Activated CD4-positive, CD25-positive, alpha-beta regulatory T cell treated with anti-CD3 and anti-CD28 coated beads, Interleukin-2, amount 50 U/mL, for 24 hours (primary cell): ENCODE data around the gene HDAC7.
A peak's percentile ranks its signal among the peaks of the same experiment; 100 is the strongest.

Experiments used
- ATAC-seq, 2 donors: fragments of 150-1000 bp; cut with Tn5 transposase; one replicate each; pipeline ENCODE4 v1.10.0; 2021; ENCODE audit warnings: mild to moderate bottlenecking in 1 of 2, moderate library complexity in 1 of 2

The HDAC7 gene

DNA sequence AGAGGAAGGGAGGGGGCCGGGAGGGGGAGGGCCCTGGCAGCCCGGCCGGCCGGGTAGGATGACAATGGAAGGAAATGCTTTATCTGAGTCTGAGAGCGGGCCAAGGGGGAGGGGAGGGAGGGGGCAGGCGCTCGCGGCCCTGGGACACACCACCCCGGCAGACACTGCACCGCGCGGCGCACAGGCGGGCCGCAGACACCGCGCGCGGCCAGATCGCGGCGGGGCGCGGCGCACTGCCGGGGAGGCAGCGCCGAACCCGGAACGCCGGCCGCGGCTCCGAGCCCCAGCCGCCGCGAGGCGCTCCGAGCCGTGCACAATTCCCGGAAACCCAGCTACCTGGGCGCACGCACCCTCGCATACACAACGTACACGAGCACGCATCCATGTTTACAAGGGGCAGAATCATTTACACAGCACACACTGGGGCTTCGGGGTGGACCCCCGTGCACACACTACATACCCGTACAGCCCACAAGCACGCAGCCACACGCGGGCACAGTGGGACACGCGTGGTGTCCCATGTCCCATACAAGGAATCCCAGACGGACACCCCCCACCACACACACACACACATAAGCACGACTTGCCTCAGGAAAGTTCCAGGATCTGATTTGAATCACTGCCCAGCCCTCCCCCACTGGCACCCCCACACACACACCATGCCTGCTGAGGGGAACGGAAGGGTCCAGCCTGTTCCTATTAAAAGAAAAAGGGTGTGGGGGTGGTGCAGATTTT, at the start of gene HDAC7:
TSS of gene HDAC7 (minus strand) at position 8 of the 735 bp plus-strand sequence. CDS start 118 bp downstream, outside the sequence.
- ATAC-seq: peak; percentile 70

GRCh38 chr12:47868552-47869031, 48.9 kb upstream of the HDAC7 start:
- ATAC-seq: no peak

- no peak for ATAC-seq
These were observed 48.3 kb upstream of the HDAC7 start for GRCh38 chr12:47868041-47868440.

DNA sequence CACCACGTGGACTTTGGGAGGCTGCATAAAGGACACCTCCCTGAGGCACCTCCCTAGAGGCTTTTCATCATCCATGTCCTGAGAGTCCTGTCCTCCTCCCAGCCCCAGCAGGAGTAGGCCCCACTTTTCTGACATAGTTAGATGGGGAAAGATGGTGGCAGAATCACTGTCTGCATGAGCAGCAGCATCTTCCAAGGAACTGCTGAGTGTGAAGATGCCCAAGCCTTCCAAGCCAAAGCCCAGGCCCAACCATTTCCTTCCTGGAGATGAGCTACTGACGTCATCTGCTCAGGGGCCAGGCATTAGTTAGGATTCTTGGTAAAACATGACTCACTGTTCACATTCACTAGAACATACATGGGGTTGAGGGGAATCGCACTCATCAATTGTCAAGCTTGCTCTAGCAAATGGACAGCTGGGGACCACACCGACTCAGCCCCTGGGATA, 47.8 kb upstream of the HDAC7 start:
- peak; percentile 88 to 90 for ATAC-seq

- ATAC-seq: no peak
These were observed 45.0 kb upstream of the HDAC7 start for GRCh38 chr12:47864646-47865235.

- ATAC-seq: no peak
These were observed 44.3 kb upstream of the HDAC7 start for GRCh38 chr12:47863985-47864384.

GRCh38 chr12:47863467-47863866, 43.8 kb upstream of the HDAC7 start:
- ATAC-seq: no peak

DNA sequence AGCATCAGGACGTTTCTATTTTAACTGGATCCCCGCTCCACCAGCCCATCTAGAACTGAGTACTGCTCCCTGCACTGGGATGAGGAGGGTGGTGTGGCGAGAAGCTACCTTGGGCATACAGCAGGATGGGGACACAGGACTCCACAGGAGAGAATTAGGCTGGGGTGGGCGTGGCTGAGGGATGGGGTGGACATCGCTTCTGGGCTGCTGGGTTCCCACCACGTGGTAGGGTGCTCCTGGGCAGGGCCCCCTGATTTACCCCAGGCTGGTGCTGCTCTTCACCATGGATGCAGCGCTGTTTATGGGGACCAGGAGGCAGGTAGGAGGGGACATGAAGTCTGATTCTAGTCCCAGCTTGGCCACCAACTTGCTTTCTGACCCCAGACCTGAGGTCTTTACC, 43.2 kb upstream of the HDAC7 start:
- no peak for ATAC-seq

DNA sequence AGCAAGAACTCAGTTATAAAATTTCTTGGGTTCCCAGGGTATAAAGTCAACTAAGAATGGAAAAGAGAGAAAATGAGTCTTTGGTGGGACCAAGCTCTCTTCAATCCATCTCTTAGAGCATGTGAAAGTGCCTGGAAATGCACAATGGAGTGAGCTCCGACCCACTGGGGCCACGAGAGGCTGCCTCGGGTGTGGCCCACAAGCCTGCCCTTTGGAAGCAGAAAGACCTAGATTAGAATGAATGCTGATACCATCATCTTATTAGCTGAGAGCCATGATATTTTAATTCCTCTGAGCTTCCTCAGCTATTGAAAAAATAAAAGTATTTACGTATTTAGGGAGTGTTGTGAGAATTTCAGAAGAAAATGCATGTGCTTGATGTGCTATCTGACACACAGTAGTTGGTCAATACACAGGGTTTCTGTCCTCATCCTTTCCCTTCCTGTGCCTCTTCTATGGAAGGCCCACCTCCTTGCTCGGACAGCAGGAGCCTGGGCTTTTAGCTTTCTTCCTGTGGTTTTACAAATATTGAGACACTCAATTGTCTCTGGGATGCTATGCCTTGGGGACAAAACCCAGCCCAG, 42.6 kb upstream of the HDAC7 start:
- ATAC-seq: no peak

DNA sequence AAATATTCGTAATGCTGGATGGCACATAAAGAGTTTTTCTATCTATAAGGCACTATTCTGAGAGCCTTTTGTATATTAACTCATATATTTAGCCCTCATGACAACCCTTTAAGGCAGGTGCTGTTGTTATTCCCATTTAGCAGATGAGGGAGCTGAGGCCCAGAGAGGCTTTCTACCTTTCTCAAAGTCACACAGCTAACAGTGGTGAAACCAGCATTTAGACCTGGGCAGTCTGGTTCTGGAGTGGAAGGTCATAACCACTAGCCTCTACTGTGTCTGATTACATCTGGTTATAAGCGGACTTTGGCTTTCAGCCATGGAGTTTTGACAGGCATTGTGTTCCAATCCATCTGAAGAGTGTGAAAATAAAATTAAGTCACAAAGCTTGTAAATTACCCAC, 41.2 kb upstream of the HDAC7 start:
- ATAC-seq: peak in 1 of 2 donors; percentile 1

DNA sequence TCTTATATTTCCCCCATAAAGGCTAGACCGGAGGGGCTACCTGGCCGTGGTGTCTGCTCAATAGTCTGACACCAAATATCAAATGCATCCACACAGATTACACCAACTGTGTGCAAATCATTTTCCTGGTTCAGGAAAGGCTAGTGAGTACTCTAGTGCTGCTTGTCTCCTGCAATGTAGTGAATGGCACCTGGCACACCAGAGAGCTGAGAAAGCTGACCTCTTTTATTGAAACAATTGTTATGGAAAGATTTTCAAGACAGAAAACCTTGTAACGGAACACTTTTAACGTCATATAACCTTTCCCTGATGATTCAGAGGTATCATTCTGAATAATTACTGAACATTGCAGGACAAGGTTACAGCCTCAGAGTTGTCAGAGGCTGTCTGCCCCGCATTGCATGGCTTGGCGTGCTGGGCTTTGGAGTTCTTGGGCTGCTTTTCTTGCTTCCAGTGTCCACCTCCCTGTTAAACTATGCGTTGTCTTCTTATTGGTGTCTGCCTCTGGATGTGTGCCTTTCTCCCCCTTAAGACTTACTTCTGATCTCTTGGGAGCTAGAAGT, 40.7 kb upstream of the HDAC7 start:
- ATAC-seq: peak; percentile 93 to 95

- ATAC-seq: no peak
These were observed 39.0 kb upstream of the HDAC7 start for GRCh38 chr12:47858511-47859266.

- ATAC-seq: no peak
These were observed 37.2 kb upstream of the HDAC7 start for GRCh38 chr12:47856721-47857575.

DNA sequence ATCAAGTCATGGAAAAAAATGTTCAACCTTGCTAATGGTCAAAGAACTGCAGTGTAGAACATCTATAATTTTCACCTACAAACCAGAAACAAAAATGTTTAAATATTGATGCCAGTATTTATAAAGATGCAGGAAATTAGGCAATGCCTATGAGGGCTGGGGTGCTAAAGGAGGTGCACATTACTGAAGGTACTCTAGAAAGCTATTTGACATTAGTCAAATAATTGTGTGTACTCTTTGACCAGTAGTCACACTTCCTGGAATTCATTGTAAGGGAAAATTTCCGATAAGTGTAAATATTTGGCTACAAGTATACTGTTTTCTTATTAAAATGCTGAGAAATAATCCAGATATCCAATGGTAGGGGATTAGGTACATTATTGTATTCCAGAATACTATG, 36.4 kb upstream of the HDAC7 start:
- no peak for ATAC-seq

DNA sequence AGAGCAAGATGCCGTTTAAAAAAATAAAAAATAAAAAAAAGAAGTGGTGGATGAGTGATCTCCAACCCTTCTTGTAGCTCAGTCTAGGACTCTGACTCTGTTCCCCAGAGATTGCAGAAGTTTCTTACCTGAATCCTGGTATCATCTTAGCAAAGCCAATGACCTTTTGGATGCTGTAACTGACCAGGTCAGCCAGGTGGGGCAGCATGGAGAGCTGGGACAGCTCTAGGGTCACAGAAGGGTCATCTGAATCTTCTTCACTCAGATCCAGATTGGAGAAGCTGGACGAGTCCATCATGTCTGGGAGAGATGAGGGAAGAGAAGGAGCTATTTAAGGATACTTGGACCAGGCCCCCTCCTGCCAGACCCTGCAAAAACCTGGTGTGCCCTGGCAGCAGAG, 35.8 kb upstream of the HDAC7 start:
- no peak for ATAC-seq

DNA sequence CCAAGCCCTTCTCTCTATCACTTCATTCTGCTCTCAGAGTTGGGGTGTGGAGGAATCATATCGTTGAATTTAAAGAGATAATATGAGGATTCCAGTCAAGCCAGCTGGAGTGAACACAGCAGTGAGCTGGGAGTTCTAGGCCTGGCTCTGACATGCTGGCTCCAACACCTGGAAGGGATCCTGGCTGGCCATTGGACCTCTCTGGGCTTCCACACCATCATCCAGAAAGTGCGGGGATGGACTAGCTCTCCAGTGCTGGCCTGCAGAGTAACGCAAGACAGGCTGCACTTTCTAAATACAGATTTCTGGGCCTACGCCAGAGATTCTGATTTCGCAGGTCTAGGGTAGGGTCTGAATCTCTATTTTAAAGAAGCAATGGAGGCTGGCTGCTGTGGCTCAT, 34.8 kb upstream of the HDAC7 start:
- ATAC-seq: no peak

GRCh38 chr12:47852096-47852571, 32.4 kb upstream of the HDAC7 start:
- no peak for ATAC-seq

GRCh38 chr12:47851303-47851952, 31.7 kb upstream of the HDAC7 start:
- ATAC-seq: no peak

DNA sequence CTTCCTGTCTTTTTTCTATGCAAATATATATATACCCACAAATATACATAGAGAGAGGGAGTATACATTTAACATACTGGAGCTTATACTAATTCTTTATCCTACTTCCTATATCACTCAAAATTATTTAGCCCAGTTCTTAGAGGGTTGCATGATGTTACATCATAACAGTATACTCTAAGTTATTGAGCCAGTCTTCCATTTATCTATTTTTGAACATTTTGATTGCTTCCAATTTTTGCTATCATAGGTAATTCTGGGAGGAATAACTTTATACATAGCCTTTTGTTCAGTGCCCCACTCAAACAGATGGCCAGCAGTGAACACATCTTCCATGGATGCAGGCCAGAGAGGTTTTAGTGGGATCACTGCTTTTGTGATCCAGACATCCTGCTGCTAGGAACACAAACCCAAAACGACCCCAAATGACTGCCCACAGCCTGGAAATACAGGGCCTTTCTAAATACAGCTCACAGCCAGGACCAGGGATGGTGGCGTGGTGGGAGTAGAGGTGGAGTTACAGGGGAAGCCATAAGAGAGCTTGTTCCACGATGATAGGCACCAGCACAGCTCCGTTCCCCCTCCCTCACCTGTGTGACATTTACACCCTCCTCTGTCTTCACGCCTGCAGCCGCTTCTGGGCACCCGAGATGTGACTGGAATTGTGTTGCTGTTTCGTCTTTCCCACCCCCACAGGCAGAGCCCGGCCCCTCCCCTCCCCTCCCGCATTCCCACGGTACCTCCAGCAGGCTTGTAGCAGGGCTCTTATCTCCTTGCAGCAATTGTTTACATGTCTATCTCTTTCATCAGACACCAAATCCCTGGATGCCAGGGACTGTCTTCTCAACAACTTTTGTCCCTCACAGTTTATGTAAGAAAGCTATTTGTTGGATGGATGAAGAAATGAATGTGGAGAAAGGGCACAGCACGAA, 30.7 kb upstream of the HDAC7 start:
- ATAC-seq: no peak

DNA sequence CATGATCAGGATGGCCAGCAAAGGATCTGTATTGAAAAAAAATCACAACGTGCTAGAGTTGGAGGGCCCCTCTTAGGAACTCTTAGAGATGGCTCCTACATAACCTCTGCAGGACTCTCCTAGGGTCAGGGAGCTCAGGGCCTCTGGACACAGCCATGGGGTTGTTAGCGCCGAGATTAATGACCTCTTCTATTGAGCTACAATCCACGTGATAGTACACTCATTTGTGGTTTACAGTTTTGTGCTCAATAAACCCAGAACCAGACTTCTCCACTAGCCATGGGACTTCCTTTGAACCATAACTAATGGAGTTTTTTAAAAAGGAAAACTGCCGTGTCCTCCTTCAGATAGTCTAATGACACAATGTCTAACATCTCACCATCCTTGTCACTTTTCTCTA, 29.6 kb upstream of the HDAC7 start:
- ATAC-seq: no peak
